ENCODE data around the gene NGEF. TPM values are rescaled to one million over a fixed set of nuclear protein-coding genes. Genes with fewer than 3 reads are reported as not detected.

The NGEF gene
- total RNA-seq, 1 donor from 2014 or later, result 2.6 TPM

- H3K4me1 ChIP-seq (ENCODE audit: control insufficient read depth in 3 of 3, insufficient read depth in 3 of 3, low read length in 3 of 3), result no peaks in the 10 kb centered on the region
- H3K27me3 ChIP-seq (ENCODE audit: control insufficient read depth in 3 of 3, insufficient read depth in 3 of 3, low read length in 3 of 3), result peaks cover 0 to 7% (median 0%) of the 10 kb centered on the region in 3 donors
- no peak overlapping the region for H3K27ac ChIP-seq (ENCODE audit: low read depth, low read length)
- no peaks in the 10 kb centered on the region for H3K9me3 ChIP-seq (ENCODE audit: control insufficient read depth in 3 of 3, low read length in 3 of 3)
- H3K36me3 ChIP-seq (ENCODE audit: control insufficient read depth in 3 of 3, insufficient read depth in 3 of 3, low read length in 3 of 3), result no peaks in the 10 kb centered on the region
- no peak overlapping the region for H3K9ac ChIP-seq (ENCODE audit: low read depth in 1 of 3, low read length in 3 of 3)
- H3K4me3 ChIP-seq (ENCODE audit: low read length in 3 of 3), result no peak overlapping the region
These were observed 61.9 kb downstream of the NGEF start for GRCh38 chr2:232951181-232951580.

DNA sequence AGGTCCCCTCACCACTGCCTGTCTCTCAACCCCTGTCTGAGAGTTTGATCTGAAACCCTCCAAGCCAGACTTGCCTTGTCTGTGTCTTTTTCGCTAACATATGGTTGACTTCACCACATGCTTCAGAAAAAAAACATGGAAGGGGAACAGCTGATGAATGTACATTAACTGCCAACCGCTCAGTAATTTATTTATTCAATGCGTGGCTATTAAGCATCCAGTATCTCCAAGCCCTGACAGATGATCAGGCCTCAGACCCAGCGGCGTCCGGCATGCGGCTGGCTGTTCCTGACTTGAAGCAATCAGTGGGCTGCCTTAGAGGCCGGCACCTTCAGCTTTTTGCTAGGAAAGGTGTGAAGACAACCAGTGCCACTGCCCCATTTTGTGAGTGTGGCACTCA, 62.3 kb downstream of the NGEF start:
- H3K4me3 ChIP-seq (ENCODE audit: low read length in 3 of 3), result no peak overlapping the region
- H3K9me3 ChIP-seq (ENCODE audit: control insufficient read depth in 3 of 3, low read length in 3 of 3), result no peaks in the 10 kb centered on the region
- no peaks in the 10 kb centered on the region for H3K36me3 ChIP-seq (ENCODE audit: control insufficient read depth in 3 of 3, insufficient read depth in 3 of 3, low read length in 3 of 3)
- H3K27me3 ChIP-seq (ENCODE audit: control insufficient read depth in 3 of 3, insufficient read depth in 3 of 3, low read length in 3 of 3), result peaks cover 0 to 7% (median 0%) of the 10 kb centered on the region in 3 donors
- H3K9ac ChIP-seq (ENCODE audit: low read depth in 1 of 3, low read length in 3 of 3), result no peak overlapping the region
- H3K27ac ChIP-seq (ENCODE audit: low read depth, low read length), result no peak overlapping the region
- H3K4me1 ChIP-seq (ENCODE audit: control insufficient read depth in 3 of 3, insufficient read depth in 3 of 3, low read length in 3 of 3), result no peaks in the 10 kb centered on the region

- Histone ChIP-seq H3K9me3 (ENCODE audit: control insufficient read depth in 3 of 3, low read length in 3 of 3) (no peaks in the 10 kb centered on the region), H3K4me3 (ENCODE audit: low read length in 3 of 3) (no peak overlapping the region), H3K9ac (ENCODE audit: low read depth in 1 of 3, low read length in 3 of 3) (no peak overlapping the region), H3K4me1 (ENCODE audit: control insufficient read depth in 3 of 3, insufficient read depth in 3 of 3, low read length in 3 of 3) (no peaks in the 10 kb centered on the region), H3K27me3 (ENCODE audit: control insufficient read depth in 3 of 3, insufficient read depth in 3 of 3, low read length in 3 of 3) (peaks cover 0 to 7% (median 0%) of the 10 kb centered on the region in 3 donors), H3K27ac (ENCODE audit: low read depth, low read length) (no peak overlapping the region), H3K36me3 (ENCODE audit: control insufficient read depth in 3 of 3, insufficient read depth in 3 of 3, low read length in 3 of 3) (no peaks in the 10 kb centered on the region)
These were observed 64.0 kb downstream of the NGEF start for GRCh38 chr2:232949016-232949415.

DNA sequence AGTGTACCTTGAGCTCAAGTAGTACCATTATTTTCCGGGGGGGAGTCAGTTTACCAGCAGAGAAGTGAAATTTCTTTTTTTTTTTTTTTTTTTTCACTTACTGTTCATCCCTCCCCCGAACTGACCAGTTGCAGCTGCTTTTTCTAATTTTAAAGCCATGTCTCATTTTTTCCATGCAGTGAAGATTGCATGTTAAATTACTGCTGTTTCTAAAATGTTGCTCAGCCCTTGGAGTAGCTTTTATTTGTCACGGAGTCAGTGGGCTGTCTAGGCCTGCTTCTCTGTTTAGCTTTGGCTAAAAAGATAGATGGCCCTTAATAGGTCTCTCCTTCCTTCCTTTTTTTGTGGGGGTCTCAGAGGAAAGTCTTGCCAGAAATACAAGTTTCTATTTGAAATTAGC, 70.2 kb downstream of the NGEF start:
- no peak overlapping the region for H3K9ac ChIP-seq (ENCODE audit: low read depth in 1 of 3, low read length in 3 of 3)
- H3K27me3 ChIP-seq (ENCODE audit: control insufficient read depth in 3 of 3, insufficient read depth in 3 of 3, low read length in 3 of 3), result peaks cover 0 to 7% (median 3%) of the 10 kb centered on the region in 3 donors
- no peaks in the 10 kb centered on the region for H3K4me1 ChIP-seq (ENCODE audit: control insufficient read depth in 3 of 3, insufficient read depth in 3 of 3, low read length in 3 of 3)
- no peaks in the 10 kb centered on the region for H3K36me3 ChIP-seq (ENCODE audit: control insufficient read depth in 3 of 3, insufficient read depth in 3 of 3, low read length in 3 of 3)
- H3K9me3 ChIP-seq (ENCODE audit: control insufficient read depth in 3 of 3, low read length in 3 of 3), result no peaks in the 10 kb centered on the region
- H3K27ac ChIP-seq (ENCODE audit: low read depth, low read length), result no peak overlapping the region
- H3K4me3 ChIP-seq (ENCODE audit: low read length in 3 of 3), result no peak overlapping the region

DNA sequence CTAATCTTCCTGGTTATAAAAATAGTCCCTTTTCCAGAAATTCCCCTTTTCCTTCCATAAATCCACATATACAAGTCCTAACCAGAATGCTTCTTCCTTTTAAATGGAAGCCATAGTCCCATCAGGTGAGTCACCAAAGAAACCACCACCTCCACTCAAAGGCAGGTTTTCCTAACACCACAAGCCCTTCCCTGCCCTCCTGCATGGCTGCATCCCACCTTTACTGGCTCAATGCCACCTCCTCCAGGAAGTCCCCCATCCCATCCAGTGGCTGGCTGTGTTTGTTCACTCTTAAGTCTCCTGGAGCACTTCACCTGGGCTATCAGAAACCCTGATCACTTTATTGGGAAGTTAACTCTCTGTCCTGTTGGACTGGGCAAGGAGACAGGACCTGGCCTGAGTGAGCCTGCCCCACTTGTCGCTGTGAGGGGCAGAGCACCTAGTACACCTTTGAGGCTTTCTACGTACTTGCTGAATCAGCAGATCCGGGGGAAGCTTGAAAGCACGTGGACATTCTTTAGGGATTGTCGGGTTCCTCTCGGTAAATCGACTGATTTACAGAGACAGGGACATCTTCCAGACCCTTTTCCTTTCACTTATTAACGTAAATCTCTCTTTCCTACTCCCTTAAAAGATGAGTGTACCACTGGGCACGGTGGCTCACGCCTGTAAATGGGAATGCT, 71.0 kb downstream of the NGEF start:
- Histone ChIP-seq H3K4me1 (ENCODE audit: control insufficient read depth in 3 of 3, insufficient read depth in 3 of 3, low read length in 3 of 3) (no peaks in the 10 kb centered on the region), H3K27me3 (ENCODE audit: control insufficient read depth in 3 of 3, insufficient read depth in 3 of 3, low read length in 3 of 3) (peaks cover 0 to 7% (median 3%) of the 10 kb centered on the region in 3 donors), H3K36me3 (ENCODE audit: control insufficient read depth in 3 of 3, insufficient read depth in 3 of 3, low read length in 3 of 3) (no peaks in the 10 kb centered on the region), H3K4me3 (ENCODE audit: low read length in 3 of 3) (no peak overlapping the region), H3K9me3 (ENCODE audit: control insufficient read depth in 3 of 3, low read length in 3 of 3) (no peaks in the 10 kb centered on the region), H3K9ac (ENCODE audit: low read depth in 1 of 3, low read length in 3 of 3) (no peak overlapping the region), H3K27ac (ENCODE audit: low read depth, low read length) (no peak overlapping the region)

DNA sequence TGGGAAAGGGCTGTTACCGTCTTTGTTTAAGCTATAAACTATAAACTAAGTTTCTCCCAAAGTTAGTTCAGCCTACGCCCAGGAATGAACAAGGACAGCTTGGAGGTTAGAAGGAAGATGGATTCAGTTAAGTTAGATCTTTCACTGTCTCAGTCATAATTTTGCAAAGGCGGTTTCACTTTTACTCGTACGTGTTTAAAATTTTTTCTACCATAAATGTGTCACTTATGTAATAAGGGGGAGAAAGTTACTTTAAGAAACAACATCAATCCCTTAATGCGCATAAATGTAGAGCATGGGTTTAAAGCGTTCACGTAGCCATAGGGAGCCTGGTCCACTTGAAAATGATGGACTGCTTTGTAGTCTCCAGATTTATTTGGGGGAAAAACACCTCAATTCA, 71.7 kb downstream of the NGEF start:
- Histone ChIP-seq H3K9me3 (ENCODE audit: control insufficient read depth in 3 of 3, low read length in 3 of 3) (no peaks in the 10 kb centered on the region), H3K9ac (ENCODE audit: low read depth in 1 of 3, low read length in 3 of 3) (no peak overlapping the region), H3K27ac (ENCODE audit: low read depth, low read length) (no peak overlapping the region), H3K36me3 (ENCODE audit: control insufficient read depth in 3 of 3, insufficient read depth in 3 of 3, low read length in 3 of 3) (no peaks in the 10 kb centered on the region), H3K4me3 (ENCODE audit: low read length in 3 of 3) (no peak overlapping the region), H3K27me3 (ENCODE audit: control insufficient read depth in 3 of 3, insufficient read depth in 3 of 3, low read length in 3 of 3) (peaks cover 0 to 7% (median 3%) of the 10 kb centered on the region in 3 donors), H3K4me1 (ENCODE audit: control insufficient read depth in 3 of 3, insufficient read depth in 3 of 3, low read length in 3 of 3) (no peaks in the 10 kb centered on the region)

DNA sequence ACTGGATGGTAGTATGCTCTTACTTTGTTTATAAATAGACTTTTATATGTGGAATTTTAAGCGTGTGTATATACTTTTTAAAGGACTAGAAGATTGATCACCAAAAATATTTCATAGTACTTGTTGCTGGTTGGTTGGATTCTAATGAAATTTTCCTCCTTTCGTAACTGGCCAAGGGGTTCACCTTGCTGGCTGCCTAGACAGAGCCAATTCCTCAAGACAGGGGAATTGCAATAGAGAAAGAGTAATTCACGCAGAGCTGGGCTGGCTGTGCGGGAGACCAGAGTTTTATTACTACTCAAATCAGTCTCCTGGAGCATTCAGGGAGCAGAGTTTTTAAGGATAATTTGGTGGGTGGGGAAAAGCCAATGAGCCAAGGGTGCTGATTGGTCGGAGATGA, 72.3 kb downstream of the NGEF start:
- Histone ChIP-seq H3K27me3 (ENCODE audit: control insufficient read depth in 3 of 3, insufficient read depth in 3 of 3, low read length in 3 of 3) (peaks cover 0 to 7% (median 3%) of the 10 kb centered on the region in 3 donors), H3K9ac (ENCODE audit: low read depth in 1 of 3, low read length in 3 of 3) (no peak overlapping the region), H3K9me3 (ENCODE audit: control insufficient read depth in 3 of 3, low read length in 3 of 3) (no peaks in the 10 kb centered on the region), H3K4me1 (ENCODE audit: control insufficient read depth in 3 of 3, insufficient read depth in 3 of 3, low read length in 3 of 3) (no peaks in the 10 kb centered on the region), H3K36me3 (ENCODE audit: control insufficient read depth in 3 of 3, insufficient read depth in 3 of 3, low read length in 3 of 3) (no peaks in the 10 kb centered on the region), H3K4me3 (ENCODE audit: low read length in 3 of 3) (no peak overlapping the region), H3K27ac (ENCODE audit: low read depth, low read length) (no peak overlapping the region)

- no peak overlapping the region for H3K27ac ChIP-seq (ENCODE audit: low read depth, low read length)
- H3K36me3 ChIP-seq (ENCODE audit: control insufficient read depth in 3 of 3, insufficient read depth in 3 of 3, low read length in 3 of 3), result no peaks in the 10 kb centered on the region
- H3K4me3 ChIP-seq (ENCODE audit: low read length in 3 of 3), result no peak overlapping the region
- H3K27me3 ChIP-seq (ENCODE audit: control insufficient read depth in 3 of 3, insufficient read depth in 3 of 3, low read length in 3 of 3), result peaks cover 5 to 13% (median 9%) of the 10 kb centered on the region in 3 donors
- no peak overlapping the region for H3K9ac ChIP-seq (ENCODE audit: low read depth in 1 of 3, low read length in 3 of 3)
- no peaks in the 10 kb centered on the region for H3K9me3 ChIP-seq (ENCODE audit: control insufficient read depth in 3 of 3, low read length in 3 of 3)
- H3K4me1 ChIP-seq (ENCODE audit: control insufficient read depth in 3 of 3, insufficient read depth in 3 of 3, low read length in 3 of 3), result no peaks in the 10 kb centered on the region
These were observed 75.7 kb downstream of the NGEF start for GRCh38 chr2:232937278-232937906.

DNA sequence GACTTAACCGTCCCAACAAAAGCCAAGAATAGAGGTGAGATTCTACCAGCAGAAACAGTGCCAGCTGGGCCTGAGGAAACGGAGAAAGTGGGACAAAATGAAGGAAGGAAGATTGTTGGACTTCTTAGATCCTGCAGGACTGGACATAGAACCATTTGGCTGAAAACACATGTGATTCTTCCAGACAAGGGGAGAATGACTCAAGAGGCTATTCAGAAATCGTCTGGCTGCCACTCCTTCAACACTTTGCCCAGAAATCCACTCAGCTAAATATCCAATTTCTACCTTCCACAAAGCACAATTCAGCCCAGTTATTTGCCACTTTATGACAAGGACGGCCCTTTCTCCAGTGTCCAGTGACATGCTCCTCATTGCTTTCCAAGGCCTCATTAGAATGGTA, 81.4 kb downstream of the NGEF start:
- H3K36me3 ChIP-seq (ENCODE audit: control insufficient read depth in 3 of 3, insufficient read depth in 3 of 3, low read length in 3 of 3), result no peaks in the 10 kb centered on the region
- no peak overlapping the region for H3K27ac ChIP-seq (ENCODE audit: low read depth, low read length)
- H3K4me1 ChIP-seq (ENCODE audit: control insufficient read depth in 3 of 3, insufficient read depth in 3 of 3, low read length in 3 of 3), result peaks cover 3 to 8% (median 6%) of the 10 kb centered on the region in 3 donors
- peaks cover 27 to 32% (median 28%) of the 10 kb centered on the region in 3 donors for H3K27me3 ChIP-seq (ENCODE audit: control insufficient read depth in 3 of 3, insufficient read depth in 3 of 3, low read length in 3 of 3)
- no peak overlapping the region for H3K9ac ChIP-seq (ENCODE audit: low read depth in 1 of 3, low read length in 3 of 3)
- no peaks in the 10 kb centered on the region for H3K9me3 ChIP-seq (ENCODE audit: control insufficient read depth in 3 of 3, low read length in 3 of 3)
- H3K4me3 ChIP-seq (ENCODE audit: low read length in 3 of 3), result no peak overlapping the region

DNA sequence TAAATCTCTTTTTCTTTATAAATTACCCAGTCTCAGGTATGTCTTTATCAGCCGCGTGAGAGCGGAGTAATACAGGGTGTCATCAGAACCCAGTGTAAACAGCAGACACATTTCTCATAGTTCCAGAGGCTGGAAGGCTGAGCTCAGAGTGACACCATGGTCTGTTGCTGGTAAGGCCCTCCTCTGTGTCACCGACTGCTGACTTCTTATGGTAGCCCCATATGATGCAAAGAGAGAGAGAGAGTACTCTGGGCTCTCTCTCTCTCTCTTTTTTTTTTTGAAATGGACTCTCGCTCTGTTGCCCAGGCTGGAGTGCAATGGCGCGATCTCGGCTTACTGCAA, 83.0 kb downstream of the NGEF start:
- H3K27me3 ChIP-seq (ENCODE audit: control insufficient read depth in 3 of 3, insufficient read depth in 3 of 3, low read length in 3 of 3), result peaks cover 39 to 47% (median 44%) of the 10 kb centered on the region in 3 donors
- H3K4me3 ChIP-seq (ENCODE audit: low read length in 3 of 3), result no peak overlapping the region
- H3K36me3 ChIP-seq (ENCODE audit: control insufficient read depth in 3 of 3, insufficient read depth in 3 of 3, low read length in 3 of 3), result no peaks in the 10 kb centered on the region

More for the DNA sequence above, 83.0 kb downstream of the NGEF start:
- Histone ChIP-seq H3K27ac (ENCODE audit: low read depth, low read length) (no peak overlapping the region), H3K4me1 (ENCODE audit: control insufficient read depth in 3 of 3, insufficient read depth in 3 of 3, low read length in 3 of 3) (peaks cover 10 to 16% (median 13%) of the 10 kb centered on the region in 3 donors), H3K9ac (ENCODE audit: low read depth in 1 of 3, low read length in 3 of 3) (no peak overlapping the region), H3K9me3 (ENCODE audit: control insufficient read depth in 3 of 3, low read length in 3 of 3) (no peaks in the 10 kb centered on the region)

Measured in skeletal muscle tissue (tissue), 4 donors.